NCI-H1417 treated with DMSO at 0.1 percent for 48 hours (cell line): Measurements from ENCODE around the gene B4GALNT1.
"Not testable (repeated sequence)": the region's sequence is repeated elsewhere in the genome, so short reads cannot be mapped to it uniquely, and the experiment has no call there.

ENCODE experiments used
- DNase-seq: peaks from one replicate; lab custom pipeline; 2025; lab: John Stamatoyannopoulos, UW

The B4GALNT1 gene

GRCh38 chr12:57620936-57621496, 12.0 kb downstream of the B4GALNT1 start:
- no peak for DNase-seq

- DNase-seq: no peak
These were observed 12.6 kb downstream of the B4GALNT1 start for GRCh38 chr12:57620245-57620935.

- DNase-seq: no peak
These were observed 13.4 kb downstream of the B4GALNT1 start for GRCh38 chr12:57619434-57620244.

GRCh38 chr12:57618966-57619433, 14.0 kb downstream of the B4GALNT1 start:
- DNase-seq: no peak

- not testable (repeated sequence) for DNase-seq
These were observed 14.6 kb downstream of the B4GALNT1 start for GRCh38 chr12:57618431-57618830.

GRCh38 chr12:57617942-57618341, 15.1 kb downstream of the B4GALNT1 start:
- DNase-seq: no peak

- no peak for DNase-seq
These were observed 16.5 kb downstream of the B4GALNT1 start for GRCh38 chr12:57616383-57617101.

GRCh38 chr12:57615637-57616036, 17.4 kb downstream of the B4GALNT1 start:
- no peak for DNase-seq

- no peak for DNase-seq
These were observed 18.0 kb downstream of the B4GALNT1 start for GRCh38 chr12:57614948-57615500.

- DNase-seq: no peak
These were observed 18.6 kb downstream of the B4GALNT1 start for GRCh38 chr12:57614178-57614947.

GRCh38 chr12:57613427-57614109, 19.4 kb downstream of the B4GALNT1 start:
- DNase-seq: no peak

- DNase-seq: no peak
These were observed 20.1 kb downstream of the B4GALNT1 start for GRCh38 chr12:57612711-57613426.

- DNase-seq: no peak
These were observed 20.9 kb downstream of the B4GALNT1 start for GRCh38 chr12:57611827-57612710.

- DNase-seq: no peak
These were observed 21.7 kb downstream of the B4GALNT1 start, which contains the start of gene ARHGEF25 for GRCh38 chr12:57611108-57611826. ARHGEF25 (plus strand) TSS chr12:57611435; CDS start chr12:57611895, 460 bp downstream.

- DNase-seq: no peak
These were observed 22.4 kb downstream of the B4GALNT1 start for GRCh38 chr12:57610554-57611107.

- no peak for DNase-seq
These were observed 23.0 kb downstream of the B4GALNT1 start for GRCh38 chr12:57609781-57610553.
